Colon (tissue), 2 donors: ENCODE results near the gene MYO5A.
"Not testable (repeated sequence)": the region's sequence is repeated elsewhere in the genome, so short reads cannot be mapped to it uniquely, and the experiment has no call there.

ENCODE experiments used
- FAIRE-seq: peaks from 2 replicates; lab custom pipeline; 2012; peaks lifted over from hg19 to GRCh38; lab: Jason Lieb, UNC
- donor health status: control.
- donor health status: control.

MYO5A gene

GRCh38 chr15:52528564-52529340, at the start of gene MYO5A:
Gene MYO5A, minus strand, starts transcription at chr15:52528880. Its CDS starts 74 bp downstream, at chr15:52528806.
- no peak for FAIRE-seq

GRCh38 chr15:52576692-52577091, 48.0 kb upstream of the MYO5A start:
- no peak for FAIRE-seq

- not testable (repeated sequence) for FAIRE-seq
Observed at GRCh38 chr15:52575573-52575972, 46.9 kb upstream of the MYO5A start.

- FAIRE-seq: no peak
Observed at GRCh38 chr15:52575072-52575471, 46.4 kb upstream of the MYO5A start.

- FAIRE-seq: not testable (repeated sequence)
Observed at GRCh38 chr15:52574623-52575022, 45.9 kb upstream of the MYO5A start.

- FAIRE-seq: no peak
Observed at GRCh38 chr15:52568601-52569585, 40.2 kb upstream of the MYO5A start, which contains the start of gene ARPP19. Gene ARPP19, minus strand, starts transcription at chr15:52569030. Its CDS starts 138 bp downstream, at chr15:52568892.

- no peak for FAIRE-seq
Observed at GRCh38 chr15:52567871-52568600, 39.4 kb upstream of the MYO5A start.

- FAIRE-seq: no peak
Observed at GRCh38 chr15:52566889-52567288, 38.2 kb upstream of the MYO5A start.

- not testable (repeated sequence) for FAIRE-seq
Observed at GRCh38 chr15:52565417-52566358, 37.0 kb upstream of the MYO5A start.

GRCh38 chr15:52563501-52564060, 34.9 kb upstream of the MYO5A start:
- FAIRE-seq: no peak

GRCh38 chr15:52559575-52559974, 30.9 kb upstream of the MYO5A start:
- FAIRE-seq: no peak

GRCh38 chr15:52559022-52559421, 30.3 kb upstream of the MYO5A start:
- FAIRE-seq: no peak

- no peak for FAIRE-seq
Observed at GRCh38 chr15:52558196-52558595, 29.5 kb upstream of the MYO5A start.

GRCh38 chr15:52557274-52557641, 28.6 kb upstream of the MYO5A start:
- FAIRE-seq: no peak

- no peak for FAIRE-seq
Observed at GRCh38 chr15:52556524-52557273, 28.0 kb upstream of the MYO5A start.

- FAIRE-seq: no peak
Observed at GRCh38 chr15:52552303-52552702, 23.6 kb upstream of the MYO5A start.

- no peak for FAIRE-seq
Observed at GRCh38 chr15:52551762-52552161, 23.1 kb upstream of the MYO5A start.

GRCh38 chr15:52551186-52551585, 22.5 kb upstream of the MYO5A start:
- not testable (repeated sequence) for FAIRE-seq

- no peak for FAIRE-seq
Observed at GRCh38 chr15:52546031-52546751, 17.5 kb upstream of the MYO5A start.
